NCI-H2107 treated with DMSO at 0.1 percent for 48 hours (cell line): ENCODE measurements around the gene TCAP.
"Not testable (repeated sequence)": the region's sequence is repeated elsewhere in the genome, so short reads cannot be mapped to it uniquely, and the experiment has no call there.

Source experiments
- DNase-seq: peaks from one replicate; lab custom pipeline; 2025; ENCODE audit not compliant: unreplicated experiment; lab: John Stamatoyannopoulos, UW

Gene TCAP

DNA sequence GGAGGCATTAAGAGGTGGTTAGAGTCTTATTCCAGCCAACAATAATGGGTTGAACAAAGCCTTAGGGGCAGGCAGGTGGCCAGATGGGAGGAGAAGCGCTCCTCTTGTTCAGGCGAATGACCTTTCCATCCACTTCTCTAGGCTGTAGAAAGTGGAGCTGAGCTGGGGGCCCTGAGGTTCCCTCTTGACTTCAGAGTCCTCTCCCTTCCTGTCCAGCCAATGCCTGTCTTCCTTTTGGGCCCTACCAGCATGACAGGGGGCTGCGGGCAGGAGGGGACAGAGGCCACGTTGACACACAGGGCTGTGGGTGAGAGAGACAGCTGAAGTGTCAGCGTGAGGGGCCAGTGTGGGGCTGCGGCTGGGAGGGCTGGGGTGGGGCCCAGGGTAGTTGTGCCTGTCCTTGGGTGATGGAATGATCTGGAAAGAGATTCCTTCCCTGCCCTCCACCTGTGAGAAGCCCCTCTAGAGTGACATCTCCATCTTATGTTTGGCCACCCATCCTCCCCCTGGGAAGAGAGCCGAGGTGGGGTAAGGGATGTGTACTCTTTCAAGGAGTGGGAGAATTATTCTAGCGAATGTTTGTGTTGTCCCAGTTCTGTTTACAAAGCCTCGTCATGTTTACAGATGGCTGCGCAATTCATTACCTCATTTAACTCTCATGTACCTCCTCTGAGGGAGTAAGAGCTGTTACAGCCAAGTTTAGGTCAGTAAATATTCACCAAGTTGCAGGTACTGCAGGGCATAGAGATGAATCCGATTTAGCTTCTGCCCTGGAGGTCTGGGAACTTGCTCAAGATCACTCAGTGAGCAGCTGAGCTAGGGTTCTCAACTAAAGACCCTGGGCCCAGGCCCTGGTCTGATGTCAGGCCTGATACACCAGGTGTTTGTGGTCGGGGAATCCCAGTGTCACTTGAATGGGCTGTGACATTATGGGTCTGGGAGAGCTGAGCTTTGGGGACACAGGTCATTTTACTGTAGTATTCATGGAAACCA lies 38.0 kb downstream of the TCAP start:
- no peak for DNase-seq

- no peak for DNase-seq
These were observed 38.8 kb downstream of the TCAP start for GRCh38 chr17:39703913-39704312.

DNA sequence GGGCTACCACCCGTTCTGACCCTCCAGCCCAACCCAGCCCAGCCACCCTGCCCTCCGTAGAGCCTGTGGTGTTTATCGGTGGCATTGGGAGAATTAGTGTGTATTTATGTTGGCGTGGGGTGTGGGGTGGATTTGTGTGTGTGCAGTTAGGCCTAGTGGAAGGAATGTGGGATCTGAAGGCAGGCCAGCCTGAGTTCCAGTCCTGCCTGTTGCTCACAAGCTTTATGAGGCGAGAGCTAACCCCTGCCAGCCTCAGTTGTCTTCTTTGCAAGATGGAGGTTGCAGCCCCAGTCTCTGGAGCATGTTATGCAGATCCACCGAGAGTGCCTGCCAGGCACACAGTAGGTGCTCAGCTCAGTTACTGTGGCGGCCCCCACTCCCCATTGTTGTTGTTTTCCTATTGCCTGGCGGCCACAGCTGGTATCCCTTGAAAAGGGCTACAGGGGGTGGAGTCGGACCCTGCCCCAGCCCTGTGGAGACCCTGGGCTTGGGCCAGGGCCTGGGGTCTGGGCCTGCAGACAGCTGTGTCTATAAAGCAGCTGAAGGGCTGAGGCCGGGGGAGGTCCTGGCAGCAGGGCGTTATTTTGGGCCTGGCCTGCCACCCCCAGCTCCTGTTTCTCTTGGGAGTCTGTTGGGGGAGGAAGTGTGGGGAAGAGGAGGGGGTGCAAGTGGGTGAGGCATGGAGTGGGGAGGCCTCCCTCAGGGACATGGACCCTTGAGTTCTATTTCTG lies 39.8 kb downstream of the TCAP start:
- no peak for DNase-seq

DNA sequence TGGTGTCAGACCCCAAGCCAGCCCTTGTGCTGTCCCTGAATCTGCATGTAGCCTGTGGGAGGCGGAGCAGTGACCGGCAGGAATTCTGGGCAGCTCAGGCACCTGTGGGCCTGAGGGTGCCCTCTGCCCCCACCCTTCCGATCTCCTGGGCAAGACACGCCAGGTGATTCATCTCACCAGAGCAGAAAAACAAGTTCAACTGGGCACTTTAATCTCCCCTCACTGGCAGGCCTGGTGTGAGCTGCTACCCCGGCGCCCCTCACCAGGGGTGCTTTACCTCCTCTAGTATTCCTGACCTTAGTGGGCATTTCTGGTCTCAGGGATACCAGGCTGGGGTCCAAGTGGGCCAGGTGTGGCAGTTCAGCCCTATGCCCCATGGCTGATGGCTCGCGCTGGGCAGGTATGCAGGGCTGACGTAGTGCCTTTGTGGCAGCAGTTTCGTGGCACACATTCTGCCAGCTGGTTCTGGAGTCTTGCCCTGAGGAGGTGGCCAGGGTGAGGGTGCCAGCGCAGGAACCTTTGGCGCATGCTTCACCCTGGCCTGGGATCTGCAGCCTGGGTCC lies 40.7 kb downstream of the TCAP start:
- no peak for DNase-seq

DNA sequence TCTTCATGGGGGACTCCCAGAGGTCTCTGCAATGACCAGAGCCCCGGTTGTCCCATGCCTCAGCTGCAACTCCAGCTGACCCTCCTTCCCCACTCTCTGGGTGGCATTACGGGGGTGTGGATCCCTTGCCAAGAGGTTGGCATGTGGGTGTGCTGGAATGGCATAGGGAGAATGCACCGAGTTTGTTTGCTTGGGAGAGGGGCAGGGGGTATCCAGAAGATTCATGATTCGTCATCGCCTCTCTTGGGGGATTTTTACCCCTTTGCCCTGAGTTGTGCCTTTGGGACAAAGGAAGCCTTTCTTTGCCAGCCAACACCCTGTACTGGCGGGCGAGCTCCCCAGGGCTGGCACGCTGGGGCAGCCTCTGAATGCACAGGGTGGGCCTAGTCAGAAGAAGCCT lies 41.2 kb downstream of the TCAP start:
- DNase-seq = no peak

DNA sequence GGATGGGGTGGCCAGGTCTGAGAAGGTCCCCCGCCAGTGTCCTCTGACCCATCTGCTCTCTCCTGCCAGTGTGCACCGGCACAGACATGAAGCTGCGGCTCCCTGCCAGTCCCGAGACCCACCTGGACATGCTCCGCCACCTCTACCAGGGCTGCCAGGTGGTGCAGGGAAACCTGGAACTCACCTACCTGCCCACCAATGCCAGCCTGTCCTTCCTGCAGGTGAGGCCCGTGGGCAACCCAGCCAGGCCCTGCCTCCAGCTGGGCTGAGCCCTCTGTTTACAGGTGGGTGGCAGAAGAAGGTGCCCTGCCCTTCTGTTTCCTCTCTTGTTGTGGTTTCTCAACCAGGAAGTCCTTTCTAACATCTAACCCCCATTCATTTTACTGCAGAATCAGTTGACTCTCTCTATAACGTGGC lies 41.8 kb downstream of the TCAP start:
- DNase-seq = no peak

- DNase-seq = no peak
These were observed 44.3 kb downstream of the TCAP start for GRCh38 chr17:39709319-39709997.

GRCh38 chr17:39709998-39710964 lies 45.1 kb downstream of the TCAP start:
- no peak for DNase-seq

DNA sequence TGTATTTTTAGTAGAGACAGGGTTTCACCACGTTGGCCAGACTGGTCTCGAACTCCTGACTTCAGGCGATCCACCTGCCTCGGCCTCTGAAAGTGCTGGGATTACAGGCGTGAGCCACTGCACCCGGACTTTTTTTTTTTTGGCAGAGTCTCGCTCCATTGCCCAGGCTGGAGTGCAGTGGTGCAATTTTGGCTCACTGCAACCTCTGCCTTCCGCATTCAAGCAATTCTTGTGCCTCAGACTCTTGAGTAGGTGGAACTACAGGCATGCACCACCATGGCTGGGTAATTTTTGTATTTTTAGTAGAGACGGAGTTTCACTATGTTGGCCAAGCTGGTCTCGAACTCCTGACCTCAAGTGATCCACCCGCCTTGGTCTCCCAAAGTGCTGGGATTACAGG lies 45.9 kb downstream of the TCAP start:
- DNase-seq = not testable (repeated sequence)

DNA sequence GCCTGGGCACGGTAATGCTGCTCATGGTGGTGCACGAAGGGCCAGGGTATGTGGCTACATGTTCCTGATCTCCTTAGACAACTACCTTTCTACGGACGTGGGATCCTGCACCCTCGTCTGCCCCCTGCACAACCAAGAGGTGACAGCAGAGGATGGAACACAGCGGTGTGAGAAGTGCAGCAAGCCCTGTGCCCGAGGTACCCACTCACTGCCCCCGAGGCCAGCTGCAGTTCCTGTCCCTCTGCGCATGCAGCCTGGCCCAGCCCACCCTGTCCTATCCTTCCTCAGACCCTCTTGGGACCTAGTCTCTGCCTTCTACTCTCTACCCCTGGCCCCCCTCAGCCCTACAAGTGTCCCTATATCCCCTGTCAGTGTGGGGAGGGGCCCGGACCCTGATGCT lies 46.7 kb downstream of the TCAP start:
- DNase-seq = no peak

DNA sequence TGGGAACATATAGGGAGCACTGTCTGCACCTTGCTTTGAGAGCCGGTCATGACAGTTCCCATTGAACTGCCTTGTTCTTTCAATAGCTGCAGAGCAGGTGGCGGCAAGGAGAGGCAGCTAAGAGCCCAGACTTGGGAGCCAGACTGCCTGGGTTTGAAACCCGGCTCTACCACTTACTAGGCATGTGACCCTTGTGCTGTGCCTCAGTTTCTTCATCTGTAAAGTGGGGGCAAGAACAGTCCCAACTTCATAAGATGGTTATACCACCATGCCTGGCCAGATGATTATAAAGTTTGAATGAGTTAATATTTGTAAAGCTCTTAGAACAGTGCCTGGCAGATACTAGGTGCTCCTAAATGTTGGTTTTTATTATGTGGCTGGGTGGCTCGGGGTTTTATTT lies 49.1 kb downstream of the TCAP start:
- no peak for DNase-seq

GRCh38 chr17:39715375-39716072 lies 50.4 kb downstream of the TCAP start:
- DNase-seq = no peak
